Lung (tissue), 12 donors: ENCODE results near the gene AIF1. TPM values are rescaled to one million over a fixed set of nuclear protein-coding genes. Genes with fewer than 3 reads are reported as not detected.

ENCODE experiments used
- ATAC-seq: fragments of 200-7000 bp; cut with Tn5 transposase; one replicate; pipeline ENCODE4 v1.9.1; 2020; ENCODE audit warnings: moderate number of reproducible peaks; ENCODE audit not compliant: insufficient read depth, low FRiP score
- DNase-seq, 3 donors: peaks; one replicate each; pipeline ENCODE4 v3.0.0-alpha.2; 2013 to 2017
- H3K27ac ChIP-seq, 2 donors: one replicate each; pipeline ENCODE4 v1.5.1; 2013; ENCODE audit warnings: mild to moderate bottlenecking in 2 of 2, moderate library complexity in 2 of 2, control low read depth in 1 of 2, inconsistent platforms in 1 of 2, low read depth in 1 of 2, low read length in 1 of 2
- H3K27me3 ChIP-seq, 3 donors: one replicate each; pipeline ENCODE4 v1.5.1; 2013; ENCODE audit warnings: low read length in 2 of 3; ENCODE audit not compliant: control insufficient read depth in 3 of 3, insufficient read depth in 3 of 3
- H3K36me3 ChIP-seq, 4 donors: one replicate each; pipeline ENCODE4 v1.5.1; 2013; ENCODE audit warnings: low read length in 4 of 4, mild to moderate bottlenecking in 1 of 4, moderate library complexity in 1 of 4; ENCODE audit not compliant: control insufficient read depth in 4 of 4, insufficient read depth in 4 of 4
- H3K4me1 ChIP-seq, 5 donors: one replicate each; pipeline ENCODE4 v1.5.1; 2013; ENCODE audit warnings: low read length in 5 of 5, mild to moderate bottlenecking in 2 of 5, moderate library complexity in 1 of 5; ENCODE audit not compliant: control insufficient read depth in 5 of 5, insufficient read depth in 5 of 5
- H3K4me3 ChIP-seq: one replicate; pipeline ENCODE4 v1.5.1; 2013; ENCODE audit warnings: mild to moderate bottlenecking, control low read depth, moderate library complexity
- H3K9ac ChIP-seq, 2 donors: one replicate each; pipeline ENCODE4 v1.5.1; 2013; ENCODE audit warnings: low read length in 2 of 2, control low read depth in 1 of 2; ENCODE audit not compliant: insufficient read depth in 1 of 2
- H3K9me3 ChIP-seq, 4 donors: one replicate each; pipeline ENCODE4 v1.5.1; 2013; ENCODE audit warnings: low read length in 3 of 4, mild to moderate bottlenecking in 1 of 4, moderate library complexity in 1 of 4; ENCODE audit not compliant: control insufficient read depth in 4 of 4, insufficient read depth in 3 of 4
- CTCF ChIP-seq: IDR thresholded peaks from 2 replicates; pipeline ENCODE4 v1.5.1; 2012; ENCODE audit warnings: mild to moderate bottlenecking; ENCODE audit errors: control extremely low read depth, extremely low read depth
- WGBS, 2 donors: extraction: QIAGEN DNeasy Blood & Tissue Kit; methylation state at CpG; one replicate each; pipeline ENCODE4 v1.1.7; 2013; 5-methylcytosine and 5-hydroxymethylcytosine counted together
- polyA plus RNA-seq, 2 donors: library from polyadenylated mRNA; stranded (reverse); fragments of 200-250 nt; gene quantifications; one replicate each; pipeline ENCODE4 v1.2.1, GENCODE V29; 2013
- total RNA-seq, 2 donors: library from RNA; depleted of rRNA in 1 of 2; stranded (reverse); fragments of >200 nt in 1 of 2; gene quantifications; one replicate each; pipeline ENCODE4 v1.2.1, GENCODE V29; 2014 to 2021
- donor health status: control.
- donor health status: control.
- donor health status: Bipolar disorder and iron deficiency.
- donor health status: healthy.
- donor health status: DM: yes; HTN: yes; CAD: no.

AIF1 gene
- total and polyA plus RNA-seq, 4 donors = 38.7 to 345 (median 88.0) TPM

- WGBS, 2 donors = 7 to 8% methylated on average over 37 of the region's 37 CpGs
- no peaks in the 10 kb centered on the region for H3K9me3 ChIP-seq
- H3K4me1 ChIP-seq = peaks cover 4 to 21% (median 7%) of the 10 kb centered on the region in 5 donors
- no peak for TF ChIP-seq CTCF
- no peaks in the 10 kb centered on the region for H3K27me3 ChIP-seq
- peak in 1 of 3 donors; percentile 95 for DNase-seq
- peaks cover 17 to 27% (median 22%) of the 10 kb centered on the region in 4 donors for H3K36me3 ChIP-seq
- peak overlapping the region; percentile 53 for H3K4me3 ChIP-seq
- ATAC-seq = peak; percentile 87
- H3K27ac ChIP-seq = peak overlapping the region; percentile 93 to 98
- peak overlapping the region; percentile 72 to 96 for H3K9ac ChIP-seq
These were observed 38.1 kb downstream of the AIF1 start for GRCh38 chr6:31652925-31653724.

- WGBS, 2 donors = 94 to 95% methylated on average over 8 of the region's 8 CpGs
- ATAC-seq (no peak), DNase-seq (no peak)
- Histone ChIP-seq H3K27me3 (no peaks in the 10 kb centered on the region), H3K4me3 (no peak overlapping the region), H3K4me1 (peaks cover 4 to 37% (median 14%) of the 10 kb centered on the region in 5 donors), H3K9ac (no peak overlapping the region), H3K27ac (no peak overlapping the region), H3K9me3 (no peaks in the 10 kb centered on the region), H3K36me3 (peaks cover 3 to 18% (median 7%) of the 10 kb centered on the region in 4 donors)
- no peak for TF ChIP-seq CTCF
These were observed 39.7 kb downstream of the AIF1 start for GRCh38 chr6:31654574-31655348.

- no peak for ATAC-seq
- H3K9ac ChIP-seq = no peak within 1 kb of the TSS
- no peak within 1 kb of the TSS for H3K27ac ChIP-seq
- no peak within 1 kb of the TSS for H3K4me3 ChIP-seq
- H3K4me1 ChIP-seq = peaks cover 4 to 42% (median 15%) of the 10 kb centered on the region in 5 donors
- H3K27me3 ChIP-seq = no peaks in the 10 kb centered on the region
- DNase-seq = no peak
- TF ChIP-seq CTCF = no peak
- WGBS, 2 donors = 88 to 93% methylated on average over 8 of the region's 8 CpGs
- no peaks in the 10 kb centered on the region for H3K9me3 ChIP-seq
- H3K36me3 ChIP-seq = peaks cover 3 to 18% (median 6%) of the 10 kb centered on the region in 4 donors
These were observed 40.6 kb downstream of the AIF1 start, which contains the start of gene APOM for GRCh38 chr6:31655349-31656237. TSS of gene APOM (plus strand) at chr6:31655894. CDS start at chr6:31655967, 73 bp downstream.
